Urothelium cell line (cell line): ENCODE results near the gene FGB.

Source experiments
- DNase-seq: peaks from one replicate; pipeline ENCODE4 v3.0.0; 2011; ENCODE audit warnings: low spot score, mixed read lengths
- FAIRE-seq: peaks from 2 replicates; lab custom pipeline; 2011; peaks lifted over from hg19 to GRCh38; lab: Jason Lieb, UNC

Gene FGB

GRCh38 chr4:154562697-154563254 lies at the start of gene FGB:
FGB (plus strand) TSS chr4:154563011; CDS start chr4:154563019, 8 bp downstream.
- FAIRE-seq (no peak), DNase-seq (no peak)

GRCh38 chr4:154516318-154517029 lies 46.3 kb upstream of the FGB start:
- FAIRE-seq (no peak), DNase-seq (no peak)

GRCh38 chr4:154517591-154517990 lies 45.2 kb upstream of the FGB start:
- no peak for DNase-seq
- FAIRE-seq, result no peak

- DNase-seq (no peak), FAIRE-seq (no peak)
Measured at GRCh38 chr4:154519214-154519613, 43.6 kb upstream of the FGB start.

- FAIRE-seq (no peak), DNase-seq (no peak)
Measured at GRCh38 chr4:154521607-154522006, 41.2 kb upstream of the FGB start.

GRCh38 chr4:154526151-154526550 lies 36.7 kb upstream of the FGB start:
- DNase-seq (no peak), FAIRE-seq (no peak)

GRCh38 chr4:154527308-154527707 lies 35.5 kb upstream of the FGB start:
- DNase-seq (no peak), FAIRE-seq (no peak)

- DNase-seq (no peak), FAIRE-seq (no peak)
Measured at GRCh38 chr4:154528869-154529268, 33.9 kb upstream of the FGB start.

- DNase-seq (no peak), FAIRE-seq (no peak)
Measured at GRCh38 chr4:154529728-154530519, 32.9 kb upstream of the FGB start.

- DNase-seq, result no peak
- FAIRE-seq, result no peak
Measured at GRCh38 chr4:154534296-154534695, 28.5 kb upstream of the FGB start.

GRCh38 chr4:154542271-154542879 lies 20.4 kb upstream of the FGB start:
- no peak for DNase-seq
- no peak for FAIRE-seq

GRCh38 chr4:154545689-154546088 lies 17.1 kb upstream of the FGB start:
- no peak for FAIRE-seq
- no peak for DNase-seq

GRCh38 chr4:154549894-154550790 lies 12.7 kb upstream of the FGB start, which contains the start of gene PLRG1:
PLRG1 (minus strand) TSS chr4:154550400; CDS start chr4:154550308, 92 bp downstream.
- DNase-seq (peak; percentile 96), FAIRE-seq (peak; percentile 50)

- no peak for FAIRE-seq
- peak; percentile 67 for DNase-seq
Measured at GRCh38 chr4:154551872-154552686, 10.7 kb upstream of the FGB start.

GRCh38 chr4:154559141-154559493 lies 3.7 kb upstream of the FGB start:
- FAIRE-seq (no peak), DNase-seq (peak; percentile 4)

GRCh38 chr4:154559494-154560418 lies 3.1 kb upstream of the FGB start:
- DNase-seq, result peak; percentile 46
- no peak for FAIRE-seq

- FAIRE-seq (no peak), DNase-seq (no peak)
Measured at GRCh38 chr4:154560419-154560801, 2.4 kb upstream of the FGB start.

- DNase-seq (peak; percentile 23), FAIRE-seq (no peak)
Measured at GRCh38 chr4:154560824-154561231, 2.0 kb upstream of the FGB start.

GRCh38 chr4:154564311-154564710 lies 1.5 kb downstream of the FGB start:
- no peak for FAIRE-seq
- no peak for DNase-seq
